ENCODE results near the gene AIF1L. TPM values are rescaled to one million over a fixed set of nuclear protein-coding genes. Genes with fewer than 3 reads are reported as not detected.

AIF1L gene

GRCh38 chr9:131169563-131170240 is 73.4 kb downstream of the AIF1L start:
- Histone ChIP-seq H2BK15ac (replicated peaks; ENCODE audit: low read depth) (no peak overlapping the region), H2BK5ac (ENCODE audit: low read length) (no peak overlapping the region), H3K27me3 (ENCODE audit: insufficient read depth, low read length, poor library complexity) (no peaks in the 10 kb centered on the region), H2AK5ac (ENCODE audit: low read length) (no peak overlapping the region), H3K4me1 (ENCODE audit: control insufficient read depth, low read depth, low read length) (no peaks in the 10 kb centered on the region), H3K27ac (ENCODE audit: low read depth, low read length) (no peak overlapping the region), H2BK120ac (ENCODE audit: low read depth, low read length) (no peak overlapping the region), H3K9ac (ENCODE audit: low read length) (no peak overlapping the region), H3K79me2 (ENCODE audit: control insufficient read depth, insufficient read depth, low read length) (peaks cover 2% of the 10 kb centered on the region), H3K36me3 (ENCODE audit: control insufficient read depth, insufficient read depth, low read length) (peaks cover 4% of the 10 kb centered on the region), H3K18ac (ENCODE audit: low read length) (no peak overlapping the region), H3K23ac (ENCODE audit: low read length) (no peak overlapping the region), H3K4me3 (ENCODE audit: low read length) (no peak overlapping the region), H3K4me2 (ENCODE audit: low read length) (no peak overlapping the region), H3K79me1 (ENCODE audit: low read length) (peaks cover 3% of the 10 kb centered on the region), H3K4ac (ENCODE audit: low read depth, low read length) (no peak overlapping the region), H4K8ac (ENCODE audit: low read depth, low read length) (no peak overlapping the region), H3K56ac (ENCODE audit: low read length) (no peak overlapping the region), H4K5ac (ENCODE audit: low read length) (no peak overlapping the region)
- DNase-seq: no peak
- WGBS (ENCODE audit: extremely low coverage, insufficient coverage, low lambda C conversion rate): no CpG with 5 or more reads among the region's 7 CpGs

Small RNA genes within 50 kb of the gene (small RNA-seq; reads per million reads assigned to genes)
- not detected for gene RNU6-881P (ENCODE audit: insufficient read depth)

All from mesendoderm (in vitro differentiated cells).